ENCODE data around the gene ARHGAP10. TPM values are rescaled to one million over a fixed set of nuclear protein-coding genes. Genes with fewer than 3 reads are reported as not detected.

The ARHGAP10 gene
- total RNA-seq, 2 experiments from 2014 or later, result 0.11 TPM; not detected in 1

DNA sequence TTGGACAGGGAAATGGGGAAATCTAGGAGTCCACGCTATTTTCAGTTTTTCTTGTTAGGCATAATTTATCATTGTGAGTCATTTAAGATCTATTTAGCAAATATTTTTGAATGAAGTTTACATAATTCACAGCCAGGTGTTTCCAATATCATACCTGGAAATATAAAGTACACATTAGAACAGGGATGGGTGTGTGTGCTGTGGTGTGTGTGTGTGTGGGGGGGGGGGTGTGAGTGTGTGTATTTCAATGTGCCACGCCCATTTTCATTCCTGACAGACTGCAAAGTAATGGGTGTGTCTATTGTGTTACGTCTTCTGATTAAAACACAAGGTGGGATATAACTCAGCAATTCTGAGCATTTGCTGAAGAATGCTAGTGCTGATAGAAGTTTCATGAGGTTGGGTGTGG is 33.2 kb downstream of the ARHGAP10 start:
- Histone ChIP-seq H2AFZ (ENCODE audit: low read length) (no peak overlapping the region), H4K20me1 (ENCODE audit: insufficient read depth, low read length) (no peaks in the 10 kb centered on the region), H3K9me2 (ENCODE audit: insufficient read depth, low read length) (no peaks in the 10 kb centered on the region), H3K27ac (ENCODE audit: low read depth, low read length, poor library complexity, severe bottlenecking) (no peak overlapping the region), H3K79me2 (ENCODE audit: insufficient read depth, low read depth, low read length) (no peaks in the 10 kb centered on the region), H3K36me3 (ENCODE audit: insufficient read depth, low read length) (no peaks in the 10 kb centered on the region), H3K4me3 (ENCODE audit: low read depth, low read length, poor library complexity, severe bottlenecking) (no peak overlapping the region), H3K4me2 (ENCODE audit: low read length) (no peak overlapping the region), H3K9me3 (ENCODE audit: low read length) (no peaks in the 10 kb centered on the region), H3K4me1 (ENCODE audit: insufficient read depth, low read length, poor library complexity, severe bottlenecking) (no peaks in the 10 kb centered on the region)
- POLR2A ChIA-PET, result no interaction called here
- DNase-seq (ENCODE audit: low spot score), result no peak
- no TSS peak for BruUV-seq (replicated peaks)
- CTCF ChIA-PET (ENCODE audit: unreplicated experiment), result no interaction called here
- TF ChIP-seq EZH2phosphoT487 (IDR thresholded peaks at IDR 0.05; ENCODE audit: borderline replicate concordance, low read depth, low read length), result no peak
- TF ChIP-seq, protein P1, sequence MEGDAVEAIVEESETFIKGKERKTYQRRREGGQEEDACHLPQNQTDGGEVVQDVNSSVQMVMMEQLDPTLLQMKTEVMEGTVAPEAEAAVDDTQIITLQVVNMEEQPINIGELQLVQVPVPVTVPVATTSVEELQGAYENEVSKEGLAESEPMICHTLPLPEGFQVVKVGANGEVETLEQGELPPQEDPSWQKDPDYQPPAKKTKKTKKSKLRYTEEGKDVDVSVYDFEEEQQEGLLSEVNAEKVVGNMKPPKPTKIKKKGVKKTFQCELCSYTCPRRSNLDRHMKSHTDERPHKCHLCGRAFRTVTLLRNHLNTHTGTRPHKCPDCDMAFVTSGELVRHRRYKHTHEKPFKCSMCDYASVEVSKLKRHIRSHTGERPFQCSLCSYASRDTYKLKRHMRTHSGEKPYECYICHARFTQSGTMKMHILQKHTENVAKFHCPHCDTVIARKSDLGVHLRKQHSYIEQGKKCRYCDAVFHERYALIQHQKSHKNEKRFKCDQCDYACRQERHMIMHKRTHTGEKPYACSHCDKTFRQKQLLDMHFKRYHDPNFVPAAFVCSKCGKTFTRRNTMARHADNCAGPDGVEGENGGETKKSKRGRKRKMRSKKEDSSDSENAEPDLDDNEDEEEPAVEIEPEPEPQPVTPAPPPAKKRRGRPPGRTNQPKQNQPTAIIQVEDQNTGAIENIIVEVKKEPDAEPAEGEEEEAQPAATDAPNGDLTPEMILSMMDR (conservative IDR thresholded peaks at IDR 0.05; ENCODE audit: low read length), result no peak
- intact Hi-C loops (cut with micrococcal nuclease; ENCODE audit: unreplicated experiment), result no loop called here

DNA sequence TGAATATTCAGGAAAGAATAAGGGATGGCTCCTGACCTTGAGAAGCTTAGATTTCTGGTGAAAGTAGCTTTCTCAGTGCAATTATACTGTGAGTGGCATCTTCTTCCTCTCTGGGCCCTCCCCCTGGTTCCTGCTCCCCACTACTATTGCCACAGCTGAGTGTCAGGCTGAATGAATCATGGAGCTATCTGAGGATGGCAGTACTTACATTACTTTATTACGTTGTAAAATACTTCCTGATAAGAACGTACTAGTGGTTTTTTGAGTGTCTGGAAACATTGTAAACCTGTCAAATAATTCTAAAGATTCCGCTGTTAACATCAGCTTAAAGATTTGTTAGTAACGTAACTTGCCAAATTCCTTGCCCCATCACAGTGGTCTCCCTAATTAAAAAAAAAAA is 36.2 kb downstream of the ARHGAP10 start:
- no peaks in the 10 kb centered on the region for H4K20me1 ChIP-seq (ENCODE audit: insufficient read depth, low read length)
- TF ChIP-seq, protein P1 (conservative IDR thresholded peaks at IDR 0.05; ENCODE audit: low read length), result no peak
- no peak for TF ChIP-seq EZH2phosphoT487 (IDR thresholded peaks at IDR 0.05; ENCODE audit: borderline replicate concordance, low read depth, low read length)
- H3K4me1 ChIP-seq (ENCODE audit: insufficient read depth, low read length, poor library complexity, severe bottlenecking), result no peaks in the 10 kb centered on the region
- H3K4me2 ChIP-seq (ENCODE audit: low read length), result no peak overlapping the region
- no peak for DNase-seq (ENCODE audit: low spot score)
- no peak overlapping the region for H2AFZ ChIP-seq (ENCODE audit: low read length)
- H3K79me2 ChIP-seq (ENCODE audit: insufficient read depth, low read depth, low read length), result no peaks in the 10 kb centered on the region
- no TSS peak for BruUV-seq (replicated peaks)
- H3K4me3 ChIP-seq (ENCODE audit: low read depth, low read length, poor library complexity, severe bottlenecking), result no peak overlapping the region
- H3K9me3 ChIP-seq (ENCODE audit: low read length), result no peaks in the 10 kb centered on the region
- CTCF ChIA-PET (ENCODE audit: unreplicated experiment), result no interaction called here
- H3K9me2 ChIP-seq (ENCODE audit: insufficient read depth, low read length), result no peaks in the 10 kb centered on the region
- POLR2A ChIA-PET, result no interaction called here
- no peaks in the 10 kb centered on the region for H3K36me3 ChIP-seq (ENCODE audit: insufficient read depth, low read length)
- intact Hi-C loops (cut with micrococcal nuclease; ENCODE audit: unreplicated experiment), result no loop called here
- H3K27ac ChIP-seq (ENCODE audit: low read depth, low read length, poor library complexity, severe bottlenecking), result no peak overlapping the region

DNA sequence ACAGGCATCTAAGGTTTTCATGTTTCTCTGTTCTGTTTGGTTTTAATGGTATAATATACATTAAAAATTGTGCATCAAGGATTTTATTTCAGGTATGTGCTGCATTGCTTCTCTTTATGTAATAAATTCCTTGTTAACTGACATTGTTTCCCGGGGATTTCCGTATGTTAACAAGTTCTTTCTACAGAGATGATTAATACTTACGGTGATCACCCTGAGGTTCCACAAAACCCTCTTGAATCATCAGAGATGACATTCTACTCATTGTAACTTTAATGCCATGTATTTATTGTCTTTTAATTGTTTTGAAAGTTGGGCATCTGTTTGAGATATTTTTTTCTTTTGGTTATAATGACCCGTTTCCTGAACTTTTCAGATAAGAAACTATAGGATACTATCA is 37.5 kb downstream of the ARHGAP10 start:
- ChIA-PET POLR2A (no interaction called here), CTCF (ENCODE audit: unreplicated experiment) (no interaction called here)
- Histone ChIP-seq H3K4me1 (ENCODE audit: insufficient read depth, low read length, poor library complexity, severe bottlenecking) (no peaks in the 10 kb centered on the region), H3K4me3 (ENCODE audit: low read depth, low read length, poor library complexity, severe bottlenecking) (no peak overlapping the region), H3K79me2 (ENCODE audit: insufficient read depth, low read depth, low read length) (no peaks in the 10 kb centered on the region), H3K9me2 (ENCODE audit: insufficient read depth, low read length) (no peaks in the 10 kb centered on the region), H3K27ac (ENCODE audit: low read depth, low read length, poor library complexity, severe bottlenecking) (no peak overlapping the region), H2AFZ (ENCODE audit: low read length) (no peak overlapping the region), H3K4me2 (ENCODE audit: low read length) (no peak overlapping the region), H3K36me3 (ENCODE audit: insufficient read depth, low read length) (no peaks in the 10 kb centered on the region), H3K9me3 (ENCODE audit: low read length) (no peaks in the 10 kb centered on the region), H4K20me1 (ENCODE audit: insufficient read depth, low read length) (no peaks in the 10 kb centered on the region)
- TF ChIP-seq, protein P1 (conservative IDR thresholded peaks at IDR 0.05; ENCODE audit: low read length), result no peak
- no peak for TF ChIP-seq EZH2phosphoT487 (IDR thresholded peaks at IDR 0.05; ENCODE audit: borderline replicate concordance, low read depth, low read length)
- intact Hi-C loops (cut with micrococcal nuclease; ENCODE audit: unreplicated experiment), result no loop called here
- no TSS peak for BruUV-seq (replicated peaks)
- no peak for DNase-seq (ENCODE audit: low spot score)
